Astrocyte of the hippocampus (primary cell): ENCODE data around the gene CCDC120.

Experiments
- DNase-seq: peaks from one replicate; pipeline ENCODE4 v3.0.0; 2011; ENCODE audit warnings: low read depth, low spot score

The CCDC120 gene

DNA sequence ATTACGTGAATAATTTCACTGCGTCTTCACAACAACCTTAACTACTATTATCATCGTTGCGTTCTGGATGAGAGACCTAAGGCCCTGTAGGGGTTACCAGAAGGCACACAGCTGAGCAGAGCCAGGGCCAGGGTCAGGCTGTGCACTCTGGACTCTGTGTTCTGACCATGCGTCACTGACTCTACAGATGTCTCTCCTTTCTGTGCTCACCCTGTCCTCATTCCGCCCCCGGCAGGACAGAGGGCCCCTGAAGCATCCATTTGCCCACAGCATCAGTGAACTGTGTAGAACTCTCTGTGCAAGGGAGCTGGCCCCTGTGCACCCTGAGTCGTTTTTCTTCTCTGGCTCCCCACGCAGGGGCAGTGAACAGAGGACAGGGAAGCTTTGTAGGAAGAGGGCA lies 43.4 kb downstream of the CCDC120 start:
- no peak for DNase-seq

DNA sequence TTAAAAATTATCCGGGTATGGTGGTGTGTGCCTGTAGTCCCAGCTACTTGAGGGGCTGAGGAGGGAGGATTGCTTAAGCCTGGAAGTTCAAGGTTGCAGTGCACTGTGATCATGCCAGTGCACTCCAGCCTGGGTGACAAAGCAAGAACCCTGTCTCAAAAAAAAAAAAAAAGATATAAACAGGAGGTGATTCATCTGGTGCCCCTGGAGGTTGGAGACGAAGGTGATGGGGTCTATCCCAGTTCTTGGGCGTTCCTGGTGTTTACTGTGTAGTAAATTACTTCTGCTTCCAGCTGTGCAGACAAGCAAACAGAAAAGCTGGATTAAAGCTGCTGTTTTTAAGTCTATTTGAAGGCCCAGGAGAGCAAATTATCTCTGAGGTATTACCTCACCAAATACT lies 44.8 kb downstream of the CCDC120 start:
- no peak for DNase-seq

DNA sequence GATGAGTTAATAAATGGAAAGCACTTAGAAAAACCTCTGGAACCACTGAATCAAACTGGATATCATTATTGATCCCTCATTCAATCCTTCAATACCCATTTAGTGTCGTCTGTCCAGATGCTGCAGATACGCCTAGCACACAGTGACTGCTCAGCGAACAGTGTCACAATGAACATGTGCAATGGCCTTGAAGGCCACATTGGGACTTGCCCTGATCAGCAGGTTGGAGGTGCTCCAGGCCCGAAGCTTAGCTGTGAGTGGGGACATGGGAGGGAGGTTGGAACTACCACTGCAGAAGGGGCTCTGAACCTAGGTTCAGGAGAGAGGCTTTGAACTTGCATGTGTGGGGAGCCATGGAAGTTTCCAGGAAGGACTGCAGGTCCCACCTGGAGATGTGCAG lies 47.5 kb downstream of the CCDC120 start:
- DNase-seq: no peak

DNA sequence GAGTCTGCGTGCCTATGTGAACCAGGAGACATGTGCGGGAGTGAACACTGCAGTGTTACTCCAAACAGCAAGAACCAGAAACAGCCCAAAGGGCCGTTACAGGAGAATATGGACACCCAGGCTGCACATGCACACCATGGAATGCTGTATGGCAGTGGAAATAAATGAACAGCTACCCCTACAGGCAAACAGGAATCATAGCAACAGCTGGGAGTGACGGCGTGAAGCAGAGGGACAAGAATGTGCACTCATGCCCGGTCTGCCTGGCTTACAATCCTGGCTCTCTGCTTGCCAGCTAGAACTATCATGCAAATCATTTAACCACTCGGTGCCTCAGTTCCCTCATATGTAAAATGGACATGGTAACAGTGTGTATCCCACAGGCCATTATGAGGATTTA lies 48.1 kb downstream of the CCDC120 start:
- DNase-seq: peak; percentile 60

DNA sequence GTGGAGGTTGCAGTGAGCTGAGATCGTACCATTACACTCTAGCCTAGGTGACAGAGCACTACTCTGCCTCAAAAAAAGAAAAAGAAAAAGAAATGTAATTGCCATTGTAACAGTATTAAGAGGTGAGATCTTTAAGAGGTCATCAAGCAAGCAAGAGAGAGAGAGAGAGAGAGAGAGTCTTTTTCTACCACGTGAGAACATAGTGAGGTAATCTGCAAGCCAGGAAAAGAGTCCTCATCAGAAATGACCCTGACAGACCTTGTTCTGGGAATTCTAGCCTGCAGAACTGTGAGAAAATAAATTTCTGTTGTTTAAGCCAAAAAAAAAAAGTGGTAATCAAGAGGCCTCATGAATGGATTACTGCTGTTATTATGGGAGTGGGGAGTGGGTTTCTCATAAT lies 49.8 kb downstream of the CCDC120 start:
- DNase-seq: no peak

DNA sequence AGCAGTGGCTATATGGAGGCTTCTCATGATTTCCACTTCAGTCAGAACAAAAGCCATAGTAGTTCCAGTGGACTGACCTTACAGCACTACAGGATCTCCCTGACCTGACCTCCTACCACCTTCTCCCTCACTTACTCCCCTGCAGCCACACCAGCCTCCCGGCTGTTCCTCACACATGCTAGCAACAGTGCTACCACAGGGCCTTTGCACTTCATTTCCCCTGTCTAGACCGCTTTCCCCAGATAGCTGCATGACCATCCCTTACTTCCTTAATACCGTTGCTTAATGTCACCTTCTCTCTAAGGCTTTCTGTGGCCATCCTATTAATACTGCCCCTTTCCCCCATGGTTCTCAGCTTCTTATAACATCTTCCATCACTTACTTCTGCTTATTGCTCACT lies 51.6 kb downstream of the CCDC120 start:
- no peak for DNase-seq

DNA sequence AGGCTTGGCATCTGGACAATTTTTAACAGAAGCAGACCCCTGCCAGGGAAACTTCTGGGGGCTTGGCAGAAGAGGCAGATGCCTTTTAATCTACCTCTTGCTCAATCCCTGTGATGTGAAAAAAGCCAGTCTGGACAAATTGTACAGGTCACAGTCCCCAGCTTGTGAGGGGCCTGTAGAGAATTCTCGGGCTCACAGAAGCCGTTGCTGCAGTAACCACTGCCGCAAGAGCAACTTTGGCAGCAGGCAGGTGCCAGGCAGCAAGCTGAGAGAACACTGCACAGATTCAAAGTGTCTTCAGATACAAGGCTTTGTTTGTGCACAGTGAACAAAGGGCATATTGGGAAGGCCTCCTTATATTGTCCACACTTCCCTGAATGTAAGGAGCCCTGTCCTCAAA lies 53.0 kb downstream of the CCDC120 start:
- no peak for DNase-seq

DNA sequence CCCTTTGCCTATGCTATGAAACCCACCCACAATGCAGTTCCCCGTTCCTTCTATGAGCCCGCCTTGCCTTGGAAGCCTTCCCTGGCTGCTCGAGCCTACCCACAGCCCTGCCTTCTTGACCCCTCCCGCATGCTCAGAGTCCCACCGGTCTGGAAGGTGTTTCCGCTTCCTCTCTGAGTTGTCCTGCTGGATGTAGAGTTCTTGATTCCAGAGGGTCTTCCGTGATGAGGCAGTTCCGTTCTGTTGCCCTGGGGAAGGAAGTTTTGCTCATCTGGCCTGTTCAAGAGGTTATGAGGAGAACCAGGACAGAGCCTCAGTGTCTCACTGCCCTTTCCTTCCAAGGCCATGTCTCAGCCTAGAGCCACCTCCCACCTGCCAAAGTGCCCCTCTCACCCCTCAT lies 57.3 kb downstream of the CCDC120 start:
- DNase-seq: no peak

DNA sequence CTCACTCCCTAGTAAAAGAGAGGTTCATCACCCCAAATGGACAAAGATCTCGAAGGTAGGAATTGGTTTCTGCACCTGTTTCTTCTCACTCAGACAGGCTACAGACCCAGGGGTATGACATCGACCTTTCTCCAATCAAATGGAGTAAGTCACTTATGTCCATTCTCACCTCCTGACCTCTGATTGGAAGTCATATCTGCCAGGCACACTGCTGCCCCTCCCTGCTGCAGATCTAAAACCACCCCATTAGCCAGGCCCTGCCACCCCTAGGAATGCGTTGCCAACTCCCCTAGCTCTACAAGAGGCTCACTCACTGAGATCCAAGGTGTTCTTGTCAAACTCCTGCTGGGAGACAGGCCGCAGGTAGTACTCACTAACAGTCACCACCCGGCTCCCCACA lies 57.9 kb downstream of the CCDC120 start:
- DNase-seq: no peak

DNA sequence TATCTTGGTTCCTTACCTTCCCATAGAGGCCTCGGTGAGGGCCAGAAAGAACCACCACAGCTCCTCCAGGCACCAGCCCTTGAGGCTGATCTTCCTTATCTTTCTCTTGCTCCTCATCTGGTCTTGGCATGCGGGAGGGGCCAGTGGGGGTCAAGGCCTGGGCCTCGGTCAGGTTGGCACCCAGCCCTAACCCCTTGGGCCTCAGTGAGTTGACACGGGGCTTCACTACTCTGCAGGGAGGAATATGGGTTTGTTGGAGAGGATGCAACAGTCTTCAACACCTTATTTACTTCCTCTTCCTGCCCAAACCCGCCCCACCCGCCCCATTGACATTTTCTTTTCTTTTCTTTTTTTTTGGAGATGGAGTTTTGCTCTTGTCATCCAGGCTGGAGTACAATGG lies 58.8 kb downstream of the CCDC120 start:
- DNase-seq: no peak
